Adipocyte (in vitro differentiated cells): Measurements from ENCODE around the gene BCAS3.

Experiments used
- DNase-seq: peaks from one replicate; pipeline ENCODE4 v3.0.0-alpha.2; 2015; ENCODE audit warnings: low read depth
- H3K27me3 ChIP-seq: replicated peaks from 2 replicates; pipeline ENCODE4 v1.7.0; 2013; ENCODE audit warnings: mild to moderate bottlenecking, low read length, moderate library complexity; ENCODE audit not compliant: control insufficient read depth, insufficient read depth
- H3K36me3 ChIP-seq: 2 replicates; pipeline ENCODE4 v1.7.0; 2013; ENCODE audit warnings: low read length, mild to moderate bottlenecking, moderate library complexity; ENCODE audit not compliant: control insufficient read depth, insufficient read depth, severe bottlenecking
- H3K4me1 ChIP-seq: 2 replicates; pipeline ENCODE4 v1.7.0; 2013; ENCODE audit warnings: mild to moderate bottlenecking, low read length, moderate library complexity; ENCODE audit not compliant: control insufficient read depth, insufficient read depth
- H3K4me3 ChIP-seq: 2 replicates; pipeline ENCODE4 v1.7.0; 2013; ENCODE audit warnings: mild to moderate bottlenecking, low read length, moderate library complexity
- H3K9ac ChIP-seq: 2 replicates; pipeline ENCODE4 v1.7.0; 2013; ENCODE audit warnings: mild to moderate bottlenecking, low read length, moderate library complexity
- H3K9me3 ChIP-seq: 2 replicates; pipeline ENCODE4 v1.7.0; 2013; ENCODE audit warnings: mild to moderate bottlenecking, low read length, moderate library complexity; ENCODE audit not compliant: control insufficient read depth

The BCAS3 gene

GRCh38 chr17:61366076-61366714 is 688.5 kb downstream of the BCAS3 start:
- Histone ChIP-seq H3K27me3 (no peaks in the 10 kb centered on the region), H3K36me3 (no peaks in the 10 kb centered on the region), H3K4me3 (no peak overlapping the region), H3K9me3 (no peaks in the 10 kb centered on the region), H3K4me1 (peaks cover 40% of the 10 kb centered on the region), H3K9ac (no peak overlapping the region)
- DNase-seq: no peak

GRCh38 chr17:61366715-61367413 is 689.2 kb downstream of the BCAS3 start:
- H3K4me3 ChIP-seq: no peak overlapping the region
- no peak for DNase-seq

GRCh38 chr17:61368049-61368831 is 690.6 kb downstream of the BCAS3 start:
- Histone ChIP-seq H3K4me1 (peaks cover 23% of the 10 kb centered on the region), H3K4me3 (no peak overlapping the region), H3K9ac (no peak overlapping the region), H3K27me3 (no peaks in the 10 kb centered on the region), H3K36me3 (no peaks in the 10 kb centered on the region), H3K9me3 (no peaks in the 10 kb centered on the region)
- DNase-seq: no peak

More at GRCh38 chr17:61366715-61367413, 689.2 kb downstream of the BCAS3 start:
- peaks cover 33% of the 10 kb centered on the region for H3K4me1 ChIP-seq
- no peaks in the 10 kb centered on the region for H3K27me3 ChIP-seq
- H3K9ac ChIP-seq: no peak overlapping the region
- no peaks in the 10 kb centered on the region for H3K9me3 ChIP-seq
- no peaks in the 10 kb centered on the region for H3K36me3 ChIP-seq

- Histone ChIP-seq H3K9me3 (no peaks in the 10 kb centered on the region), H3K4me3 (no peak overlapping the region), H3K4me1 (peaks cover 23% of the 10 kb centered on the region), H3K36me3 (no peaks in the 10 kb centered on the region), H3K27me3 (no peaks in the 10 kb centered on the region), H3K9ac (no peak overlapping the region)
- no peak for DNase-seq
Measured at GRCh38 chr17:61368832-61369450, 691.3 kb downstream of the BCAS3 start.

- no peak overlapping the region for H3K9ac ChIP-seq
- H3K4me3 ChIP-seq: no peak overlapping the region
- peaks cover 25% of the 10 kb centered on the region for H3K4me1 ChIP-seq
- DNase-seq: no peak
- no peaks in the 10 kb centered on the region for H3K9me3 ChIP-seq
- no peaks in the 10 kb centered on the region for H3K36me3 ChIP-seq
- H3K27me3 ChIP-seq: no peaks in the 10 kb centered on the region
Measured at GRCh38 chr17:61369751-61370150, 692.1 kb downstream of the BCAS3 start.

GRCh38 chr17:61371179-61371578 is 693.5 kb downstream of the BCAS3 start:
- H3K4me1 ChIP-seq: peaks cover 29% of the 10 kb centered on the region
- no peak for DNase-seq
- H3K4me3 ChIP-seq: no peak overlapping the region
- H3K9ac ChIP-seq: no peak overlapping the region
- no peaks in the 10 kb centered on the region for H3K27me3 ChIP-seq
- H3K9me3 ChIP-seq: no peaks in the 10 kb centered on the region
- no peaks in the 10 kb centered on the region for H3K36me3 ChIP-seq

GRCh38 chr17:61371606-61372005 is 694.0 kb downstream of the BCAS3 start:
- H3K9ac ChIP-seq: no peak overlapping the region
- H3K9me3 ChIP-seq: no peaks in the 10 kb centered on the region
- no peak overlapping the region for H3K4me3 ChIP-seq
- H3K4me1 ChIP-seq: peaks cover 25% of the 10 kb centered on the region
- no peak for DNase-seq
- H3K36me3 ChIP-seq: no peaks in the 10 kb centered on the region
- H3K27me3 ChIP-seq: no peaks in the 10 kb centered on the region

GRCh38 chr17:61372436-61372835 is 694.8 kb downstream of the BCAS3 start:
- H3K9me3 ChIP-seq: no peaks in the 10 kb centered on the region
- H3K36me3 ChIP-seq: no peaks in the 10 kb centered on the region
- no peak overlapping the region for H3K4me3 ChIP-seq
- no peak overlapping the region for H3K9ac ChIP-seq
- H3K4me1 ChIP-seq: peaks cover 24% of the 10 kb centered on the region
- H3K27me3 ChIP-seq: no peaks in the 10 kb centered on the region
- no peak for DNase-seq

- no peak for DNase-seq
Measured at GRCh38 chr17:61376931-61377838, 699.5 kb downstream of the BCAS3 start.

GRCh38 chr17:61378658-61379456 is 701.2 kb downstream of the BCAS3 start:
- no peak for DNase-seq
- no peaks in the 10 kb centered on the region for H3K9me3 ChIP-seq
- H3K27me3 ChIP-seq: no peaks in the 10 kb centered on the region
- no peak overlapping the region for H3K9ac ChIP-seq
- no peak overlapping the region for H3K4me3 ChIP-seq
- H3K36me3 ChIP-seq: no peaks in the 10 kb centered on the region
- H3K4me1 ChIP-seq: peaks cover 21% of the 10 kb centered on the region

More at GRCh38 chr17:61376931-61377838, 699.5 kb downstream of the BCAS3 start:
- no peaks in the 10 kb centered on the region for H3K27me3 ChIP-seq
- no peaks in the 10 kb centered on the region for H3K9me3 ChIP-seq
- H3K4me1 ChIP-seq: peaks cover 8% of the 10 kb centered on the region
- no peak overlapping the region for H3K4me3 ChIP-seq
- H3K9ac ChIP-seq: no peak overlapping the region
- no peaks in the 10 kb centered on the region for H3K36me3 ChIP-seq
